DOHH2 (cell line): ENCODE data around the gene RNF187.

Experiments
- H3F3A ChIP-seq: fragments of 200-600 bp; sonication (generic), shearing (Covaris generic); 2 replicates; pipeline ENCODE4 v1.6.0; 2016; ENCODE audit warnings: antibody characterized with exemption, mild to moderate bottlenecking; ENCODE audit not compliant: control insufficient read depth, insufficient read depth
- H3K27ac ChIP-seq: fragments of 200-600 bp; sonication (generic); 2 replicates; pipeline ENCODE4 v1.5.1; 2014; ENCODE audit warnings: low read depth, mild to moderate bottlenecking, low read length, moderate library complexity
- H3K27me3 ChIP-seq: fragments of 200-600 bp; sonication (generic); 2 replicates; pipeline ENCODE4 v1.6.1; 2014; ENCODE audit warnings: mild to moderate bottlenecking, low read length, mixed read lengths; ENCODE audit not compliant: control insufficient read depth
- H3K36me3 ChIP-seq: fragments of 200-600 bp; sonication (generic); 2 replicates; pipeline ENCODE4 v1.6.1; 2014; ENCODE audit warnings: mild to moderate bottlenecking, low read length, moderate library complexity, mixed read lengths; ENCODE audit not compliant: control insufficient read depth
- H3K4me1 ChIP-seq: fragments of 200-600 bp; sonication (generic); 2 replicates; pipeline ENCODE4 v1.6.1; 2014; ENCODE audit warnings: mild to moderate bottlenecking, low read length, mixed read lengths; ENCODE audit not compliant: control insufficient read depth
- H3K4me2 ChIP-seq: fragments of 200-600 bp; sonication (generic); 2 replicates; pipeline ENCODE4 v1.6.0; 2014; ENCODE audit warnings: mild to moderate bottlenecking, low read length, moderate library complexity
- H3K4me3 ChIP-seq: fragments of 200-600 bp; sonication (generic); 2 replicates; pipeline ENCODE4 v1.5.1; 2014; ENCODE audit warnings: mild to moderate bottlenecking, low read length, mixed read lengths
- H3K79me2 ChIP-seq: fragments of 200-600 bp; sonication (generic); 2 replicates; pipeline ENCODE4 v1.6.1; 2014; ENCODE audit warnings: mild to moderate bottlenecking, low read length, mixed read lengths; ENCODE audit not compliant: control insufficient read depth
- H3K9me2 ChIP-seq: fragments of 200-600 bp; sonication (generic); replicated peaks from 2 replicates; pipeline ENCODE4 v1.6.1; 2014; ENCODE audit warnings: mild to moderate bottlenecking, low read length, mixed read lengths; ENCODE audit not compliant: control insufficient read depth
- H3K9me3 ChIP-seq: fragments of 200-600 bp; sonication (generic); 2 replicates; pipeline ENCODE4 v1.6.1; 2014; ENCODE audit warnings: antibody characterized with exemption, low read length, mixed read lengths; ENCODE audit not compliant: control insufficient read depth, insufficient read depth
- H4K20me1 ChIP-seq: fragments of 200-600 bp; sonication (generic); 2 replicates; pipeline ENCODE4 v1.6.0; 2014; ENCODE audit warnings: low read depth, mild to moderate bottlenecking, antibody characterized with exemption, low read length, moderate library complexity; ENCODE audit not compliant: control insufficient read depth, insufficient read depth
- EZH2phosphoT487 ChIP-seq: fragments of 200-600 bp; sonication (generic); IDR thresholded peaks from 2 replicates; pipeline ENCODE4 v1.6.1; 2017; ENCODE audit warnings: borderline replicate concordance, mild to moderate bottlenecking, antibody characterized with exemption, low read length, moderate library complexity, mixed read lengths
- TF ChIP-seq, protein P1 (sequence below): fragments of 200-600 bp; sonication (generic); IDR thresholded peaks from one replicate; pipeline ENCODE4 v1.5.1; 2014; ENCODE audit warnings: antibody characterized with exemption, mild to moderate bottlenecking, low read depth, low read length; ENCODE audit not compliant: poor library complexity, severe bottlenecking

RNF187 gene

GRCh38 chr1:228488125-228488817, 1.1 kb downstream of the RNF187 start:
- Histone ChIP-seq H3K27me3 (no peaks in the 10 kb centered on the region), H3K36me3 (peaks cover 55% of the 10 kb centered on the region), H4K20me1 (no peaks in the 10 kb centered on the region), H3K79me2 (peaks cover 44% of the 10 kb centered on the region), H3K4me2 (peak overlapping the region; percentile 100), H3K4me1 (peaks cover 37% of the 10 kb centered on the region), H3K9me3 (no peaks in the 10 kb centered on the region), H3K9me2 (no peaks in the 10 kb centered on the region), H3K27ac (peak overlapping the region; percentile 94), H3K4me3 (peak overlapping the region; percentile 99), H3F3A (peaks cover 11% of the 10 kb centered on the region)
- TF ChIP-seq, protein P1, sequence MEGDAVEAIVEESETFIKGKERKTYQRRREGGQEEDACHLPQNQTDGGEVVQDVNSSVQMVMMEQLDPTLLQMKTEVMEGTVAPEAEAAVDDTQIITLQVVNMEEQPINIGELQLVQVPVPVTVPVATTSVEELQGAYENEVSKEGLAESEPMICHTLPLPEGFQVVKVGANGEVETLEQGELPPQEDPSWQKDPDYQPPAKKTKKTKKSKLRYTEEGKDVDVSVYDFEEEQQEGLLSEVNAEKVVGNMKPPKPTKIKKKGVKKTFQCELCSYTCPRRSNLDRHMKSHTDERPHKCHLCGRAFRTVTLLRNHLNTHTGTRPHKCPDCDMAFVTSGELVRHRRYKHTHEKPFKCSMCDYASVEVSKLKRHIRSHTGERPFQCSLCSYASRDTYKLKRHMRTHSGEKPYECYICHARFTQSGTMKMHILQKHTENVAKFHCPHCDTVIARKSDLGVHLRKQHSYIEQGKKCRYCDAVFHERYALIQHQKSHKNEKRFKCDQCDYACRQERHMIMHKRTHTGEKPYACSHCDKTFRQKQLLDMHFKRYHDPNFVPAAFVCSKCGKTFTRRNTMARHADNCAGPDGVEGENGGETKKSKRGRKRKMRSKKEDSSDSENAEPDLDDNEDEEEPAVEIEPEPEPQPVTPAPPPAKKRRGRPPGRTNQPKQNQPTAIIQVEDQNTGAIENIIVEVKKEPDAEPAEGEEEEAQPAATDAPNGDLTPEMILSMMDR, result no peak
- TF ChIP-seq EZH2phosphoT487, result no peak

DNA sequence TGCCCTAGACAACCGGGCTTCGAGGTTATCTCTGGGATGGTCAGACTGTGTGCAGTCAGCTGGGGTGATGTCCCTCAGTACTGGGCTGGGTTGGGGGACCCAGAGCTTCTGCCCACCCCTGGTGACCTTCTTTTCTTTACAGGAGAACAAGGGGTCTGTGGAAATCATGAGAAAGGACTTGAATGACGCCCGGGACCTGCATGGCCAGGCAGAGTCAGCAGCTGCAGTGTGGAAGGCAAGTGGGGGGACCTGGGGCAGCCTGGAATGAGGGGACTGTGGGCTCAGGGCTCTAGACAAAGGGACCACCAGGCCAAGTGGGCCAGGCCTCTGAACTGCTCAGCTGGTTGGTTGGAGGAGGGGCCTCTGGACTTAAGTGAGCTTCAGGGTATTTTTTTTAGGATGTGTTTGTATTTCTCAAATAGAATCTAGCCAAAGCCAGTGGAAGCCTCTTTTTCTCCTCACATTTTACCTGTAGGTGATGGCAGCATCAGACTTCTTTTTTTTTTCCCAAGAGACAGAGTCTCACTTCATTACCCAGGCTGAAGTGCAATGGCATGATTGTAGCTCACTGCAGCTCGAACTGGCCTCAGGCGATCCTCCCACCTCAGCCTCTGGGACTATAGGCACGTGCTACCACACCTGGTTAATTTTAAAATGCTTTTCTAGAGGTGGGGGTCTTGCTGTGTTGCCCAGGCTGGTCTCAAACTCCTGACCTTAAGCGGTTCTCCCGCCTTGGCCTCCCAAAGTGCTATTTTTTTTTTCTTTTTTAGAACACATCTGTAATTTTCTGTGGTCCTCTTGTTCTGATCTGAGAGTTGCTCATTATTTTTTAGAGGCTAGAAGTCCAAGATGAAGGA, 1.9 kb downstream of the RNF187 start:
- Histone ChIP-seq H3K27me3 (no peaks in the 10 kb centered on the region), H3K4me2 (peak overlapping the region; percentile 100), H3K79me2 (peaks cover 44% of the 10 kb centered on the region), H3F3A (peaks cover 11% of the 10 kb centered on the region), H3K9me3 (no peaks in the 10 kb centered on the region), H4K20me1 (no peaks in the 10 kb centered on the region), H3K4me1 (peaks cover 37% of the 10 kb centered on the region), H3K4me3 (peak overlapping the region; percentile 99), H3K27ac (peak overlapping the region; percentile 94), H3K9me2 (no peaks in the 10 kb centered on the region), H3K36me3 (peaks cover 62% of the 10 kb centered on the region)
- no peak for TF ChIP-seq EZH2phosphoT487
- TF ChIP-seq, protein P1, result no peak

DNA sequence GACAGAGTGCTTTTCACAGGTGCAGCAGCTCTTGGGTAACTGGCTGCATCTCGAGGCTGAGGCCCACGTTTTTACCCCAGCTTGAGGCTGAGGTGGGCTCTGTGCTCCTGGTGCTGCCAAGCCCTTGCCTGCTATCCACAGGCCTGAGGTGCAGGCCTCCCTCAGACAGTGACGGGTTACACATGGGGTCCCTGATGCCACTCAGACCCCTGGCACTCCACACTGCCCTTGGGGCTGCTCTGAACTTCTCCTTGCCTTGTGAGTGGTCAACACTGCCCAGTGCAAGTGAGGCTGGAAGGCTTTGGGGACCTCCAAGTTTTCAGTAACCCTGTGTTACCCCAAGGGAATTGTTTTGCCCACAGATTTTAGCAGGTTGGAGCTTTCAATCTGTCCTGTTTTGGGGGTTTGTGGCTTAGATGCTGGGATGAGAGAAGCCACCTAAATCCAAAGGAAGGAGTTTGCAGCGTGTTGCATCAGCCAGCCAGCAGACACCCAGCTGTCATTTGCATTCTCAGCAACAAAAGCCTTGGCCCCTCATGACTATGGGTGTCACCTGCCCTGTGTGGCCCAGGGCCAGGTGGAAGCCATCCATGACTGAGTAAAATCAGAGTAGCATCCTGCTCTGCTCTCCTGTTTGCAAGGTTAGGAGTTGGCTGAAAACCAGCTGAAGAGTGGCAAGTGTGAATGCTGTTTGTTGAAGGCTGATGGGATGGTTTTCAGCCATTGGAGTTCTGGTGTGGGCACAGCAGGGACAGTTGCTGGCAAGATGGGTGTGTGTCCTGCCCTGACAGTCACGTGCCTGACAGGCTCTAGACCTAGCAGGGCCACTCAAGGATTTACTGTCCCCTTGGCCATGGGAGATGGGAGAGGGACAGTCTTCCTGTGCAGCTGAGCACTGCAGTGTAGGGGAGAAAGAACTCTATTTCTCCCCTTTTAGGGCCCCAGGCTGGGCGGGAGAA, 3.2 kb downstream of the RNF187 start:
- H3K36me3 ChIP-seq, result peaks cover 76% of the 10 kb centered on the region
- peak overlapping the region; percentile 100 for H3K4me2 ChIP-seq
- no peaks in the 10 kb centered on the region for H4K20me1 ChIP-seq
- TF ChIP-seq, protein P1, result no peak
- TF ChIP-seq EZH2phosphoT487, result no peak
- peaks cover 44% of the 10 kb centered on the region for H3K79me2 ChIP-seq
- no peaks in the 10 kb centered on the region for H3K9me2 ChIP-seq
- peaks cover 37% of the 10 kb centered on the region for H3K4me1 ChIP-seq
- no peaks in the 10 kb centered on the region for H3K27me3 ChIP-seq
- H3K9me3 ChIP-seq, result no peaks in the 10 kb centered on the region
- peak overlapping the region; percentile 99 for H3K4me3 ChIP-seq
- H3F3A ChIP-seq, result peaks cover 8% of the 10 kb centered on the region
- peak overlapping the region; percentile 94 for H3K27ac ChIP-seq
